Prostate gland (tissue), 2 donors: Measurements from ENCODE around the gene ANKRD39.

Experiments used
- POLR2A ChIP-seq: fragments of 450-650 bp; IDR thresholded peaks from one replicate; pipeline ENCODE4 v1.6.1; 2016; ENCODE audit warnings: antibody characterized with exemption, mild to moderate bottlenecking
- POLR2AphosphoS5 ChIP-seq: sonication (generic); formaldehyde crosslinking; IDR thresholded peaks from one replicate; pipeline ENCODE4 v1.6.1; 2017; ENCODE audit warnings: antibody characterized with exemption
- TF ChIP-seq, protein P1 (sequence below), 4 experiments: fragments of 200-600 bp in 2 of 4; fragments of 450-650 bp in 2 of 4; sonication (generic) in 2 of 4; IDR thresholded peaks; 1 replicate in 3 of 4; 2 replicates in 1 of 4; pipeline ENCODE4 v1.5.1; 2016 to 2019; ENCODE audit warnings: antibody characterized with exemption in 4 of 4, mild to moderate bottlenecking in 2 of 4, moderate library complexity in 2 of 4

DNA sequence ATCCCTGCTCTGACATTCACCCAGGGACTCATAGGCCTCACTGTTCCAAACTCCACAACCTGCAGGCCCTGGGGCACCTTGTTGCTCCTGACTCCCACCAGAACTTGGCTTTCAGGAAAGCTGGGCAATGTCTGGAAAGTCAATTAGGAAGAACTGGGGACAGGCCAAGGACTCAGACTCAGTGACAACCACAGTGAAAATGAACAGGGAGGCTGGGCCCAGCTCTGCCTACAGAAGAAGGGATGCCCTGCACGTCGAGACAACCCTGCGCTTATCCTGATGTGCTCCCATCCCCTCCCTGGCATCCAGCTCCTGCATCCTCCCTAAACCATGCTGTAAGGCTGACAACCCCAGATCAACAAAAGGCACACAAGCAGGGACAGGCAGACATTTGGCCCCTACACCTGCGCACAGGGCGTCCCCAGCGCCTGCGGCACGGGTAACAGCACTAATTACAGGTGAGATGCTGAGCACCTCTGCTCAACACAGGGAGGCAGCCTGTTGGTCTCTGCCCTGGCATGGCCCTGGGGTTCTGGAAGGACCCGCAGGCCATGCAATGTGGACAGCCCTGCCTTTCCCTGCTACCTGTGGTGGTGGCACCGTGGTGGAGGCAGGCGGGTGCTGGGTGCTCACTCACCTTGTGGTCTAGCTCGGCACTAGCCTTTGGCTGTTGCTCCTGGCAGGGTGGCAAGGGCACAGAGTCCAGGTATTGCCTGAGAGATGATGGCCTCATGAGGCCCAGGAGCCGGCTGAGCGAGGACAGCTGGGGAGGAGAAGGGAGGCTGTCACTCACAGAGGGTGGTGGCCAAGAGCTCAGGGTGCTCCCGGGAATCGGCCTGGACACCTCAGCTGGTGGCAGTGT, 35.7 kb upstream of the ANKRD39 start:
- TF ChIP-seq, protein P1, sequence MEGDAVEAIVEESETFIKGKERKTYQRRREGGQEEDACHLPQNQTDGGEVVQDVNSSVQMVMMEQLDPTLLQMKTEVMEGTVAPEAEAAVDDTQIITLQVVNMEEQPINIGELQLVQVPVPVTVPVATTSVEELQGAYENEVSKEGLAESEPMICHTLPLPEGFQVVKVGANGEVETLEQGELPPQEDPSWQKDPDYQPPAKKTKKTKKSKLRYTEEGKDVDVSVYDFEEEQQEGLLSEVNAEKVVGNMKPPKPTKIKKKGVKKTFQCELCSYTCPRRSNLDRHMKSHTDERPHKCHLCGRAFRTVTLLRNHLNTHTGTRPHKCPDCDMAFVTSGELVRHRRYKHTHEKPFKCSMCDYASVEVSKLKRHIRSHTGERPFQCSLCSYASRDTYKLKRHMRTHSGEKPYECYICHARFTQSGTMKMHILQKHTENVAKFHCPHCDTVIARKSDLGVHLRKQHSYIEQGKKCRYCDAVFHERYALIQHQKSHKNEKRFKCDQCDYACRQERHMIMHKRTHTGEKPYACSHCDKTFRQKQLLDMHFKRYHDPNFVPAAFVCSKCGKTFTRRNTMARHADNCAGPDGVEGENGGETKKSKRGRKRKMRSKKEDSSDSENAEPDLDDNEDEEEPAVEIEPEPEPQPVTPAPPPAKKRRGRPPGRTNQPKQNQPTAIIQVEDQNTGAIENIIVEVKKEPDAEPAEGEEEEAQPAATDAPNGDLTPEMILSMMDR (IDR thresholded peaks at IDR 0.05): no peak
- TF ChIP-seq POLR2A: no peak
- TF ChIP-seq POLR2AphosphoS5: no peak
